Measurements from ENCODE around the gene TOM1.

Gene TOM1

GRCh38 chr22:35322893-35323292 is 23.2 kb downstream of the TOM1 start:
- TF ChIP-seq SIN3A (IDR thresholded peaks at IDR 0.05; ENCODE audit: borderline replicate concordance, insufficient read depth, low read length) (no peak), TAF1 (IDR thresholded peaks at IDR 0.05; ENCODE audit: borderline replicate concordance, insufficient read depth, low read length) (no peak), FOXP2 (optimal IDR thresholded peaks at IDR 0.05; ENCODE audit: borderline replicate concordance, extremely low read depth, extremely low read length, insufficient read depth) (no peak), REST (IDR thresholded peaks at IDR 0.05; ENCODE audit: insufficient read depth in 1 of 2, low read depth in 2 of 2, low read length in 2 of 2) (no peak)

- TF ChIP-seq FOXP2 (optimal IDR thresholded peaks at IDR 0.05; ENCODE audit: borderline replicate concordance, extremely low read depth, extremely low read length, insufficient read depth) = no peak
- TF ChIP-seq TAF1 (IDR thresholded peaks at IDR 0.05; ENCODE audit: borderline replicate concordance, insufficient read depth, low read length) = no peak
- no peak for TF ChIP-seq POLR2AphosphoS5 (IDR thresholded peaks at IDR 0.05; ENCODE audit: low read depth, low read length)
- no peak for TF ChIP-seq SIN3A (IDR thresholded peaks at IDR 0.05; ENCODE audit: borderline replicate concordance, insufficient read depth, low read length)
- no peak for TF ChIP-seq REST (IDR thresholded peaks at IDR 0.05; ENCODE audit: insufficient read depth in 1 of 2, low read depth in 2 of 2, low read length in 2 of 2)
Measured at GRCh38 chr22:35323305-35323704, 23.6 kb downstream of the TOM1 start.

- no peak for TF ChIP-seq FOXP2 (optimal IDR thresholded peaks at IDR 0.05; ENCODE audit: borderline replicate concordance, extremely low read depth, extremely low read length, insufficient read depth)
Measured at GRCh38 chr22:35324067-35324466, 24.4 kb downstream of the TOM1 start.

- no peak for TF ChIP-seq SIN3A (IDR thresholded peaks at IDR 0.05; ENCODE audit: borderline replicate concordance, insufficient read depth, low read length)
- TF ChIP-seq FOXP2 (optimal IDR thresholded peaks at IDR 0.05; ENCODE audit: borderline replicate concordance, extremely low read depth, extremely low read length, insufficient read depth) = no peak
- TF ChIP-seq POLR2AphosphoS5 (IDR thresholded peaks at IDR 0.05; ENCODE audit: low read depth, low read length) = no peak
- no peak for TF ChIP-seq TAF1 (IDR thresholded peaks at IDR 0.05; ENCODE audit: borderline replicate concordance, insufficient read depth, low read length)
- TF ChIP-seq REST (IDR thresholded peaks at IDR 0.05; ENCODE audit: insufficient read depth in 1 of 2, low read depth in 2 of 2, low read length in 2 of 2) = no peak
Measured at GRCh38 chr22:35324762-35325161, 25.1 kb downstream of the TOM1 start.

GRCh38 chr22:35325209-35325608 is 25.5 kb downstream of the TOM1 start:
- TF ChIP-seq POLR2AphosphoS5 (IDR thresholded peaks at IDR 0.05; ENCODE audit: low read depth, low read length) (no peak), FOXP2 (optimal IDR thresholded peaks at IDR 0.05; ENCODE audit: borderline replicate concordance, extremely low read depth, extremely low read length, insufficient read depth) (no peak), REST (IDR thresholded peaks at IDR 0.05; ENCODE audit: insufficient read depth in 1 of 2, low read depth in 2 of 2, low read length in 2 of 2) (no peak), TAF1 (IDR thresholded peaks at IDR 0.05; ENCODE audit: borderline replicate concordance, insufficient read depth, low read length) (no peak)

Data from PFSK-1 (cell line).